HFFc6 (cell line): Measurements from ENCODE around the gene CFAP221. TPM values are rescaled to one million over a fixed set of nuclear protein-coding genes. Genes with fewer than 3 reads are reported as not detected.

ENCODE experiments used
- DNase-seq: peaks from one replicate; pipeline ENCODE4 v3.0.0-alpha.2; 2018
- H3K27ac Mint-ChIP-seq: 2 replicates; pipeline ENCODE4 v1.8.0; 2020; ENCODE audit warnings: mild to moderate bottlenecking, mixed read lengths
- H3K27me3 Mint-ChIP-seq: 2 replicates; pipeline ENCODE4 v1.8.0; 2021; ENCODE audit warnings: mild to moderate bottlenecking, moderate library complexity, mixed read lengths; ENCODE audit not compliant: insufficient read depth
- H3K36me3 Mint-ChIP-seq: 2 replicates; pipeline ENCODE4 v1.8.0; 2021; ENCODE audit warnings: low read depth, mixed read lengths
- H3K4me1 Mint-ChIP-seq: 2 replicates; pipeline ENCODE4 v1.8.0; 2020; ENCODE audit warnings: low read depth, mixed read lengths
- H3K4me3 Mint-ChIP-seq: 2 replicates; pipeline ENCODE4 v1.8.0; 2020; ENCODE audit warnings: mild to moderate bottlenecking, moderate library complexity, mixed read lengths
- H3K9me3 Mint-ChIP-seq: 2 replicates; pipeline ENCODE4 v1.8.0; 2020; ENCODE audit warnings: mild to moderate bottlenecking, mixed read lengths
- CTCF ChIP-seq: fragments of 200-600 bp; sonication (generic); IDR thresholded peaks from 2 replicates; pipeline ENCODE4 v1.5.0; 2021; ENCODE audit warnings: antibody characterized with exemption, mild to moderate bottlenecking
- total RNA-seq, 6 experiments: library from RNA; stranded (reverse); fragmentation: NEBNext Ultra II Directional; extraction: Animal tissue kit (Norgen Biotek cat#: 25700); gene quantifications; 2 replicates in 1 of 6; 3 replicates in 5 of 6; pipeline ENCODE4 v1.2.3, GENCODE V29; 2021

The CFAP221 gene
- total RNA-seq, 6 experiments from 2014 or later: not detected

GRCh38 chr2:119519057-119519408 is 25.2 kb upstream of the CFAP221 start:
- Mint-ChIP-seq H3K4me3 (no peak overlapping the region), H3K4me1 (no peaks in the 10 kb centered on the region), H3K36me3 (no peaks in the 10 kb centered on the region)

GRCh38 chr2:119520696-119521432 is 23.4 kb upstream of the CFAP221 start:
- no peaks in the 10 kb centered on the region for H3K9me3 Mint-ChIP-seq
- H3K4me1 Mint-ChIP-seq: no peaks in the 10 kb centered on the region
- H3K36me3 Mint-ChIP-seq: no peaks in the 10 kb centered on the region
- no peak overlapping the region for H3K4me3 Mint-ChIP-seq
- no peak overlapping the region for H3K27ac Mint-ChIP-seq
- no peak for TF ChIP-seq CTCF
- H3K27me3 Mint-ChIP-seq: peaks cover 22% of the 10 kb centered on the region
- DNase-seq: no peak

More at GRCh38 chr2:119519057-119519408, 25.2 kb upstream of the CFAP221 start:
- H3K27me3 Mint-ChIP-seq: peaks cover 16% of the 10 kb centered on the region
- DNase-seq: no peak
- no peak for TF ChIP-seq CTCF
- no peaks in the 10 kb centered on the region for H3K9me3 Mint-ChIP-seq
- no peak overlapping the region for H3K27ac Mint-ChIP-seq

- no peak for DNase-seq
- Mint-ChIP-seq H3K36me3 (no peaks in the 10 kb centered on the region), H3K27ac (no peak overlapping the region), H3K4me1 (no peaks in the 10 kb centered on the region), H3K9me3 (no peaks in the 10 kb centered on the region), H3K4me3 (no peak overlapping the region), H3K27me3 (peaks cover 24% of the 10 kb centered on the region)
- no peak for TF ChIP-seq CTCF
Measured at GRCh38 chr2:119521433-119522050, 22.7 kb upstream of the CFAP221 start.

- no peaks in the 10 kb centered on the region for H3K9me3 Mint-ChIP-seq
- no peak overlapping the region for H3K27ac Mint-ChIP-seq
- H3K27me3 Mint-ChIP-seq: peaks cover 27% of the 10 kb centered on the region
- H3K36me3 Mint-ChIP-seq: no peaks in the 10 kb centered on the region
- DNase-seq: no peak
- no peak for TF ChIP-seq CTCF
- no peak overlapping the region for H3K4me3 Mint-ChIP-seq
- no peaks in the 10 kb centered on the region for H3K4me1 Mint-ChIP-seq
Measured at GRCh38 chr2:119522671-119523070, 21.6 kb upstream of the CFAP221 start.

GRCh38 chr2:119523383-119523951 is 20.8 kb upstream of the CFAP221 start:
- peaks cover 32% of the 10 kb centered on the region for H3K27me3 Mint-ChIP-seq
- H3K27ac Mint-ChIP-seq: no peak overlapping the region
- no peak for DNase-seq
- no peaks in the 10 kb centered on the region for H3K9me3 Mint-ChIP-seq
- no peaks in the 10 kb centered on the region for H3K36me3 Mint-ChIP-seq
- no peak for TF ChIP-seq CTCF
- H3K4me3 Mint-ChIP-seq: no peak overlapping the region
- no peaks in the 10 kb centered on the region for H3K4me1 Mint-ChIP-seq
